Thyroid gland (tissue), 4 donors: Measurements from ENCODE around the gene USP6.
"Not testable (repeated sequence)": the region's sequence is repeated elsewhere in the genome, so short reads cannot be mapped to it uniquely, and the experiment has no call there.

Experiments used
- CTCF ChIP-seq, 6 experiments: fragments of 200-600 bp in 3 of 6; fragments of 450-650 bp in 3 of 6; sonication (generic) in 3 of 6; IDR thresholded peaks; one replicate each; pipeline ENCODE4 v1.5.1; 2016 to 2019; ENCODE audit warnings: antibody characterized with exemption in 6 of 6, mild to moderate bottlenecking in 2 of 6, inconsistent platforms in 1 of 6, moderate library complexity in 1 of 6
- POLR2A ChIP-seq, 2 donors: fragments of 450-650 bp; IDR thresholded peaks; one replicate each; pipeline ENCODE4 v1.6.1; 2017; ENCODE audit warnings: antibody characterized with exemption in 2 of 2, mild to moderate bottlenecking in 2 of 2, moderate library complexity in 1 of 2

- TF ChIP-seq CTCF, POLR2A (IDR thresholded peaks at IDR 0.05): not testable (repeated sequence)
Observed at GRCh38 chr17:5124896-5125295, 9.1 kb downstream of the USP6 start.
